NCI-H774 (cell line): Measurements from ENCODE around the gene CNTN5.
A peak's percentile ranks its signal among the peaks of the same experiment; 100 is the strongest.

ENCODE experiments used
- DNase-seq: peaks from one replicate; lab custom pipeline; 2025; lab: John Stamatoyannopoulos, UW

The CNTN5 gene

DNA sequence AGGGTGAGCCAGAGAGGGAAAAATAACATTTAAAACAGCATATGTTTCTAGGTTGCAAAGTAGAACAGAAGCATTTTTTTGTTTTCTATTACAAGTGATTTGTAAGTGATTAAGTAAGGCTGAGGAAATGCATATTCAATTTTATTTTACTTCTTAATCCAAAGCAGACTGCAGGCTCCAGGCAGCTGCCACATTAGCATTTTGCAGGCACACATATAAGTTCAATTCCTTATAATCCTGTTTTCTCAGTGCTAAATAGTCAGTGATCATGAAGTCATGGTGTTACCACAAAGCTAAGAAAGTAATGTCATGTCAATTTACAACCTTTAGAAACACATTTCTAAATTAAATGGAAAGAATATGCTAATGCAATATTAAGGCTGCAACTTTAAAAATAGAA is 149.8 kb downstream of the CNTN5 start:
- no peak for DNase-seq

DNA sequence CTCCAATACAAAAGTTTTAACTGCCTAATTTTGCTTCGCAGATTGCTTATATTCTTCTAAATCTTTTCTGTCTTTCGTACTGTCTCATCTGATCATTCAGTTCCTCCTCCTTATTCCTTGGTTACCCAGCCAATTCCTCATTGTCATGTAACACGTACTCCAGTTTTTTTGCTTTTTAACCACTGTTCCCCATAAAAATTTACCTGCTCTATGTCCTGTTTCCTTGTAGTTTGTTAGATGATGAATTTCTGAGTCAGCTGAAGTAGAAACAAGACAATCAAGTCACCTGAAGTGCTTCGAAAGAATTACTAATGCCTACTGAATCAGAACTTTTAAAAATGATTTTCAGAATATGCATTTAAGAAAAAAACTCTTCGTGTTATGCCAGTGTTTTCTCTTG is 150.6 kb downstream of the CNTN5 start:
- no peak for DNase-seq

DNA sequence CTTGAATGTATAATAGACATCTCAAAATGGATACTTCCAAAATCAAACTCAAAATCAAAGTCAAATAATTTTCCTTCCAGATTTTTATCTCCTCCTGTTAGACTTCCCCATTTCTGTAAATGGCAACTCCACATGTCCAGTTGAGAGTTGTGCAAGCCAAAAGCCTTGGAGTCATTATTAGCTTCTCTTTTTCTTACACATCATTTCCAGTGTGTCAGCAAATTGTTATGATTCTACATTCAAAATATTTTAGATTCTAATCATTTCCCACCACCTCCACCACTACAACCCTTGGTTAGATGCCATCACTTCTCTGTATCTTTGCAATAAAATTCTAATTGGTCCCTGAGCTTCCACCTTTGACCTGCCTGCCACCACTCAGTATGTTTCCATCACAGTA is 155.7 kb downstream of the CNTN5 start:
- no peak for DNase-seq

DNA sequence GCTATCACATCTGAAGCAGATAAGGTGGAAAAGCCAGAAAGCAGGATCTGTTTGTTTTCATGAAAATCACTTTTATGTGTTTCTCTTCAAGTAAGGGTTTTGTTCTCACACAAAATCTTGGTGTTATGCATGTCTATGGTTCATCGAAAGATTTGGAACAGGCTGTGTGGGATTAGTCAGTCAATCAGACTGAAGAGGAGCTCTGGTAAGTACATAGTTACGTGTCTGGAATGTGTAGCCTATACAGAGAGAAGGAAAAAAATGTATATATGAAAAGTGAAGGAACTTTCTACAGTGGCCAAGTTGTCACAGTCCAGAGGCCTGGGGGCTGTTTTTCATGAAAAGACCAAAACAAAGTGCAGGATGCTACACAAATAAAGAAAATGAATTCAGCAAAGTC is 156.7 kb downstream of the CNTN5 start:
- DNase-seq, result no peak

DNA sequence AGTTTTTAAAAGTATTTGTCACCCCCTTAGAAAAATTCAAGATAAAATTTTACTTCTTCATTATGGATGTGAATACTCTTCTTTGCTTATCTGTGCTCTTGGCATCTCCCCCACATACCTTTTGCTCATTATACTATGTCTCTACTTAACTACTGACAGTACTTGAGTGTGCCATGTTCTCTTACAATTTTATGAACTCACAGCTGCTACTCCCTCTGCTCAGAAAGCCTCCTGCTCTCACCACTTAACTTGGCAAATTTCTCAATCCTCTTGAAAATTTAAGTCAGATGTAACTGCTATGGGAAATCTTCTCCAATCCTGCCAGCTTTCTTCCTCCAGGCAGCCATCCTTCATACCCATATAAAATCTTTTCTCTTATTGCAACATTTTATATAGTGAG is 163.4 kb downstream of the CNTN5 start:
- no peak for DNase-seq

DNA sequence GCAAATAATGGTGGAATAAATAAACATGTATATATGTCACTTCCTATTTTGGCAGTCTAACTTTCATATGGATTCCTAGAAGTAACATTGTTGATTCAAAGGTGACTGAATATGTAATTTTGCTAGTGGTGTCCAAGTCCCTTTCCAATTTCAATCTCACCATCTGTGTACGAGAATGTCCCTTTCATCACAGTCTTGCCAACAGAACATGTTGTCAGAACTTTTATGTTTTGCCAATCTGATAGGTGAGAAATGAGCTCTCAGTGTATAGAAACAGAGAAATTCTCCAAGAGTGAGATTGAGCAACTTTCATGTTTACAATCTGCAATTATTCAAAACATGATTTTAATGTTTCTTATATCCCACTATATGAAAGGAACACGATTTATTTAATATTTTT is 167.5 kb downstream of the CNTN5 start:
- no peak for DNase-seq

DNA sequence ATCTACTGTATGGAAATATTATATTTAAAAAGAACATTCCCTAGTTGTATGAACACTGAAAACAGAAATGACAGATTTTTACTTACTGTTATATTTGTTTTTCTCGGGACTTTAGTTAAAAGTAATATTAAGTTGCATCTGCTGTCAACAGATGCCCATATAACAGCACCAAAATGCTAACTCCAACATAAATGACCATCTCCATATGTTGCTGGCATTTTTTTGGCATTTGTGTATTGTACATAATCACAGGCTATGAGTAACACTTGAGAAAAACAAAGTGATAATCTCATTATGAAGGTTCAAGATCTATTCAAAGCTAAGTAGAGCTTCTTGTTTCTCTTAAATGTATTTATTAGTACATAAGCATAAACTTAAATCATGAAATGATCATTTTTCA is 172.0 kb downstream of the CNTN5 start:
- DNase-seq, result no peak

DNA sequence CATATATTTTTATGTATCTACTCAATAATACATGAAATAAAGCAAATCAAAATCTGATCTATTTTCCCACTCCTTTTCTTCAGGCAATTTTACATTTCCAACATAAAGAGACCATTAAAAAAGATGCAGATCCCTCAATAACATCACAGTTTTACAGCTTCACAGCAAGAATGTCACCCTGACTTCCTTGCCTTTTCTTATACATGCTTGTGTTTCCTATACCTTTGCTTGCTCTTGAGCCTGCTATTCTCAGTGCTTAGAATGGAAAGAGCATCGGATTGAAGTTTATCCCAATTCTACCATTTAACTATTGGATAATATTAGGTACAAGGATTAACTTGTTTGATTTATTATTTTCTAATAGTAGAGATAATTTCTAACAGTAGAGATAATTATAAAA is 176.7 kb downstream of the CNTN5 start:
- no peak for DNase-seq

DNA sequence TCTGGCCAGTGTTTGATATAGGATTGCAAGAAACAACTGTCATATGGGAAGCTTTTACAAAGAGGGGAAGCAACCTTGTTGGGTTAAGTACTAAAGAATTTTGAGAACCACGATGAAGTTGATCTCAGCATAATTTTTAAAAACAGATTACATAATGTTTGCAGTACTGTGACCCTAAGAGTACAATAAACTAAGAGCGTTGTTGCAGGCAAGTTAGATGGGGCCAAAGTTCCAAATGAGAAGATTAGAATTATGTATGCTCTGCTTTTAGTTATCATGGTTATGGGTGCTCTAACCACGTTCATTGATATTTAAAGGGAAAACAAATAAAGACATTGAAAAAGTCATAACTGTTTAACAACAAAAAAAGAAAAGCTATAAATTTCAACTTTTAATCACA is 177.5 kb downstream of the CNTN5 start:
- DNase-seq, result no peak

DNA sequence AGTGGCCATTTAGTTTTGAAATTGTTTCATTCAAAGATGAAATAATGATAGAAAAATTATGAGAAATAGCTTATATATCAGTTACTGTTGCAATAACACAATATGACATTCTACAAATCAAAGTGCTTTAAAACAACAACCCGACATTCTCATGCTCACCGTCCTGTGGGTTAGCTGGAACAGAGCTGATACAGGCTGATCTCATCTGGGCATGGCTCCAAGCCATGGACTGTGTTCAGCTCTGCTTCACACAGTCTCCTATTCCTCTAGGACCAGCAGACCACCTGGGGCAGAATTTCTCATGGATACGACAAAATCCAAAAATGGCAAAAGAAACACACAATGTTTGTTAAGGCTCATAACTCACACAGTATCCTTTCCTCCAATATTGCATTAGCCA is 178.6 kb downstream of the CNTN5 start:
- no peak for DNase-seq

DNA sequence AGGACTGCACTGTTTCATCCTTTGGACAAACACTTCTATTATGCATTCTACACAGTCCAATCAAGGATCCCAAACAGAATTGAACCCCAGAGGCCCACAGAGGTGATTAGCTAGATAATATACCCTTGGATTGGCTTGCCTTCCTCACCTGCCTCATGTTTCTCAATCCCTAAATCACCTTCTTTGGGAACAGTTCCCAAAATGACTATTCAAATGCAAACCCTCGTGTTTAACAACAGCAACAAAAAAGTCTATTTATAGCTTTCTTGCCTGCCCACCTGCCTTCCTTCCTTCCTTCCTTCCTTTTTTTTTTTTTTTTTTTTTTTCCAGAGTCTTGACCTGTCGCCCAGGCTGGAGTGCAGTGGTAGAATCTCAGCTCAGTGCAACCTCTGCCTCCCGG is 180.0 kb downstream of the CNTN5 start:
- DNase-seq, result no peak

DNA sequence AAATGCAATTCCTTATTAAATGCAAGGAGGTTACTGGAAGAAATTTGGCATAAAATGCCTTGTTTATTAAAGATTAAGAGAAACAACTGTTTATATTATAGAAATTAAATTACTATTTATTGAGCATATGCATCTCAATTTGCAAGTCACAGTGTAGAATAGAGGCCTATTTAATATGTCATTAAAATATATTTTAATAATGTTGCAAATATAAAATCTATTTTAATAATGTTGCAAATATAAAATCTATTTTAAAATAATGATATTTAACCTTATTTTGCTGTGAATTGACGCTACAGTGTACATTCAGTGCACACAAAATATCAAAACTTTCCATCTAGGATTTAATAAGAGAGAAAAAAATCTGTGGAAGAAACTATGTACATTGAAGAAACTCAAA is 188.1 kb downstream of the CNTN5 start:
- DNase-seq, result no peak

DNA sequence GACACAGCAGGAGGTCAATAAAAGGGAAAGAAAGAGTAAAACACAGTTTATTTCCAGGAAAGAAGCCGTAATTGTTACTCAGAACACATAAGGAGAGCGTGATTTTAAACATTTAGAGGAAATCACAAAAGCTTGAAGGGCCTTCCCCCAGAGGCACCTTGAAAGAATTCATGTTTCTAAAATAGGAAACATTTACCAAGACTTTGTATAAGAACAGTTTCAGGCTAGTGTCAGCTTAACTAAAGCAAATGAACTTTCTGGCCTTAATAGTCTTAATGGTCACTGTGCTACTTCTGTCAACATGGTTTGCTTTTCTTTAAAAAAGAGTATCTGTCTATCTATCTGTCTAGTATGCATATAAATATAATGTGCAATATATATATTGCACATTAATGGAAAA is 208.8 kb downstream of the CNTN5 start:
- no peak for DNase-seq

DNA sequence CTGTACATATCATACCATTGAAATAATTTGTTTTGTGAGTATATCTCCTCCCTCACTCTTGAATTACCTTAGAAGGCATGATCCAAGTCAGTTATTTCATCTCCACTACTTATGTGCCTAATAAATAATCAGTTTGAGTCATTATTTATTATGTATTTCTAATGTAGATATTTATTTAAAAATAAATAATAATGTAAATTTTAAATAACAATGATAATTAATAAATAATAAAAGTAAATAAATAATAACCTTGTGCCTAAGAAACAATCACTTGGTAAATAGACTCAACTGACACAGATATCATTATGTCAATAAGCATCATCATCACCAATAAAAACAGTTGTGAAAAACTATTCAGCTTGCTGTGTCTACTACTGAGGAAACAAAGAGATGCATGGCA is 213.8 kb downstream of the CNTN5 start:
- no peak for DNase-seq

DNA sequence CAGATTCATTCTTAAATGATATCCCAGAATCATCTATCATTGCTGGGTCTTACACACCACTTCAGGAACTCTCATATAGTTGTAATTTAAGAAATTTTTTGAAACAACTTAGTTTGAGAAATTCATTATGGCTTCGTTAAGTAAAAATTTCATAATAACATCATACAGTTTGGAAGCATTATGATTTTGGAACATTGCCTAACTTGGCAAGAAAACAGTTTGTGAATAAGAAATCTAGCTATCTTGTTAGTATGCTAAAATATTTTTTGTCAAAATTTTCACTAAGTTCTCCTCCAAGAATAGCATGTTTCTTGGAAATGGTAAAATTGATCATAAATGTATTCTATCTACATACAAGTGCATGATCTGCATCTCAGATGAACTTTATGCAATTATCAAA is 217.7 kb downstream of the CNTN5 start:
- no peak for DNase-seq

DNA sequence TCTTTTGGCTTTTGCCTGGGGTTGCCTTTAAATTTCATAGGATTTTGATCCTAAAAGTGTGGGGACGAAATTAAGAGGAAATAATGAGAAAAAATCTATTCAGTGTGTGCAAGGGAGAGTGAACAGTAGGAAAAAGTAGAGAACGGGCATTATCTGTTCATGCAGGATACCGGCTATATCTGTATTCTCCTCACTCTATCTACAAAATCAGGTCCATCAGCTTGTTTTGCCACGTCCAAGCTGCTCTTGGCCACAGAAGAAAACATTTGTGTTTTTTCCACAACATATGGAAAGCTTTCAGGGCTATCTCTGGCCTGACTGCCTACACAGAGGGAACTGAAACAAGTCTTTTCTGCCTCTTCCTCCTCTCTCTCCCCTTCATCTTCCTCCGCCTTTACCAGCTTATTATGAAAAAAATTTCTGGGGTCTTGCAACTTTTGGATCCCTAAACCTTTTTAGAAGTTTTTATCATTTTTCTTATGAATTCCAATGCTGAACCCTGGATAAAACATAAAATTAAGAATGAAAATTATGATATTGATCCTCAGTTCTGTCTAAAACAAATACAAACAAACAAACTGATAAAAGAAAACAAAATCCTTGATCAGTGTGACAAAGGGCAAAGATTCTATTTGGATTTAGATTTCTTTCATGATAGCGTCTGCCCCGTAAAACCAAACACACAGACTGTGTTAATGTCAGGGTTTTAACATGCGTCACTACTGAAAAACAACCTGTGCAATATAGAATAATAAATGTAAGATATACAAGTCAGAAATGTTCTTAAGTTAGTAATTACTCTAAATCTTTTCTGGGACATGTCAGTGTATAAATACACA is 219.7 kb downstream of the CNTN5 start:
- DNase-seq, result no peak

DNA sequence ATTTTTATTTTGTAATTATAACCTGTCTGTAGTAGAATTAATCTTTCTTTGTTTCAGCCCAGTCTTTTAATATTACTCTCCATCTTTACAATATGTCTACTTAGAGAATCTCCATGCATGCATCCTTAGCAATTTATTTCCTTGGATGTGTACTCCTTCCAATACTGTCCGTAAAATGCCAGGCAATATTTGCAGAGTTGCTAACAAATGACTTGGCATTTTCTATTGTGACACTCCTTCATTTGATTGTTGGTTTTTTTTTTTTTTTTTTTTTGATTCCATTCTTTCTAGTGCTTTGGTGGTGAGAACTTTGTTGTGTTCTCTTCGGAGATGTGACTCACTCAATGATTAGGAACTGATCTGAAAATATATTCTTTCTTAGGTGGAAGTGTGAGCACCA is 220.3 kb downstream of the CNTN5 start:
- DNase-seq, result no peak

DNA sequence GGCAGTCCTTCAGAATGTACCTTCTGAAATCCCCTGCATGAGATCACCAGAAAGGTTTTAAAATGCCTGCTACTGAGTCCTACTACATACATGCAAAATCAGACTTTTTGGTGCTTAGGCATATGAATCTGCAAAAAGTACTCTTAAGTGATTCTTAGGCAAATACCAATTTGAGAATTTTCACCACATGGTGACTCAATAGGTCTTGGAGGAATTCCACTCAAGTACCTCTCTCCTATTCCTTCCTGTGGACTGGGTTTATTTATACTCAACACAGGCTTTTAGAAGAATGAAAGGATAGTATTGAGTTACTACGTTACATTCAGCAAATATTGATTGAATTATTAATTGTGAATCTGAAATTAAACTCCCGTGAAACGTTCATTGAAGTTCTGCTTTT is 223.9 kb downstream of the CNTN5 start:
- no peak for DNase-seq

DNA sequence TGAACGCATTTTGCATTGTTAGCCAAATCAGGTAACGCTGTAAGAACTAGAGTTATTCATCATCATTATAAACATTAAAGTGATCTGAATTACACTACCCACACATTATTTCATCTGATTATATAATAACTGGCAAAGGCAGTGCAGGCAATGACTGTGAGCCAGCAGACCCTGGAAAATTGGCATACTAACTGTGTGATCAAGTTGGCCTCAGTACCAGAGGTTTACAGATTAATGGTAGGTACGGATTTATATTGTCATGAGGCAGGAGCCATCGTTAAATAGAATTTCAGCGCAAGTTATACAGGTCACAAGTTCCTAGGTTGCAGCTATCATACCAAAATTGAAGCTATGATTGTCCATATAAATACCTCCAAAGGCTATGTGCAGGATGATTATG is 225.4 kb downstream of the CNTN5 start:
- DNase-seq, result no peak

DNA sequence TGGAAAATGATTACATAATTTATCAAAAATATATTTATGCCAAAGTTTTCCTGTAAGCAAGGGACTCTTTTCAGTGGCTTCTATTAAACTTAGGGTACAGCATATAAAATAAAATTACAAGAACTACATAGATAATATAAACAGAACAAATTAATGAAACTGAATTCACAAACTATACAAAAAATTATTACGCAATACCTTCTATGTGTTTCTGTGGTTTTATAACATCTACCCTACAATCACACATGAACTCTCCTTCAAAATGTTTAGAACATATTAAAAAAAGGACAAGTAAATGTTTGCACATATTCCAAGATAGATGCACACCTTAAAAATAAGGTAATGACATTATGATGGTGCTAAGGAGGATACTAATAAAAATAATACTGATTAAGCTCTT is 235.9 kb downstream of the CNTN5 start:
- DNase-seq, result no peak

DNA sequence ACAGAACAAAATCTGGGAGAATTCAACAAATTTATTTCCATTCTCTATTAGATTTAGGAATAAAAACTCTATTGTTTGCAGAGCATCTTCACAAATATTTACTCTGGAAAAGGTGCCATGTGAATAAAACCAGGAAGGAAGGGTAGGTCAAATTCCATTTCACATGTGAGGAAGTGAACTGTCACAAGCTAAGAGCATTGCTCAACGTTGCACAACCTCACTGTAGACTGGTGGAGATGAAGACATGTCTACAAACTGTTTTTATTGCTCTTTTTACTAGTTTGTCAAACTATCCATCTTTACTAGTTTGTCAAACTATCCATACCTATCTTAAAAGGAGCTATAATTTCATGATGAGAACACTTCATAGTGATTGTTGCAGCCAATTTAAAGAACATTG is 236.4 kb downstream of the CNTN5 start:
- DNase-seq, result no peak

DNA sequence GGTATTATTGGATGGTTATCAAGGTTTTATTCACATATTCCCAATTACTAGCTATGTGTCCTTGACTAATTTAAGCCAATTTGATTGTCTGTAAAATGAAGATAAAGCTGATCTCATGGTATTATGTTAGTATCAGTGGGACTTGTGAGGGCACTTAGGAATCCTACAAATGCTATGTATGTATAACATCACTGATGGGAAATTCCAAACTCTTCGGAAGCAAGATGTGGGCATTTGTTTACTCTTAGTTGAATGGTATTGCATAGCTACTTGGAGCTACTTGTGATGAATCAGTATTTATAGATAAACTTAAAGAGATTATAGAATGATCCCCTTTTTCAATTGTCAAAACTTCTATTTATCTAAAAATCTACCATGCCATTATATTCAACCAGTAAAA is 239.9 kb downstream of the CNTN5 start:
- DNase-seq, result no peak

DNA sequence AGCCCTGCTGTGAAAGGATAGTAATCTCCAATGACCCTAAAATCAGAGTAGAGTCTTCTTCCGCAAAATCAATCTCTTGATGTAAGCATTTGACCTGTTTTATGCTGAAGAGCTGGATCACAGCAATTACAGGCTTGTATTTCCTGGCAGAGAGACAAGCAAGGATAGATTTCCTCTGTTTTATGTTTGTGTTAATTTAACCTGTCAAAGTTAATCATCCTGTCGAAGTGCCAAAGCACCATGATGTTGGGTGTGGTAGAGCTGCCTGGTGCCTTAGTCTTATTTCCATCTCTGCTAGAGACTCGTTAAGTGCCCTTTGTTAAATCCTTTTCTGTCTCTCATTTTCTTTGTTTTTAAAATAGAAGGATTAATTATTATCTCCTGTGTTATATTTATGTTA is 248.1 kb downstream of the CNTN5 start:
- peak; percentile 9 for DNase-seq

DNA sequence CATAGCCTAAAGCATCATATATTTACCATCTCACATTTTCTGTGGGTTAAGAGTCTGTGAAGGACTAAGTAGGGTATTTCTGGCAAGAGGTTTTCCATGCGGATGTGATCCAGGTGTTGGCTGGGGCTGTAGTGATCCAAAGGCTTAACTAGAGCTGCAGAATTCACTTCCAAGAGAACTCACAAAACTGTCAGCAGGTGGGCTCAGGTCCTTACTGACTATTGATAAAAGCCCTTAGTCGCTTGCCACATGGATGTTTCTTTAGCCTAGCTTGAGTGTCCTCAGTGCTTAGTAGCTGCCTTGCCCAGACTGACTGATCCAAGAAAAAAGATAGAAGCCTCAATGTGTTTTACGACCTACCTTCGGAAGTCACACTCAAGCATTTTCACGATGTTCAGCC is 250.8 kb downstream of the CNTN5 start:
- DNase-seq, result no peak

DNA sequence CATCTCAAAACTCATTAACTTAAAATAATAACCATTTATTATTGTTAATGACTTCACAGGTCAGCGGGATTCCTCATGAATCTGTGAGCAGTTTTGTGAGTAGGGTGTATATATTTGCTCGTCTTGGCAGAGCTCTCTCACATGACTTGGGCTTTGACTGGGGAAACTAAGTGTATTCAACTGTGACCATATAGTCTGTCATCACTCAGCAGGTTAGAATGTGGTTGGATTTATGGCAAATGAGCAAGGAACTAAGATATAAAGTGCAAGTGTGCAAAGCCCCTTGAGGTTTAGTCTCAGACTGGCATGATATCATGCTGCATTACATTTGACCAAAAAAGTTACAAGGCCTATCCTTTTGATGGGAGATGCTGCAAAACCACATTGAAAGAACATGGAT is 254.8 kb downstream of the CNTN5 start:
- DNase-seq, result no peak
